Bone marrow (tissue), 2 donors: Measurements from ENCODE around the gene MAMSTR.
"Not testable (repeated sequence)": the region's sequence is repeated elsewhere in the genome, so short reads cannot be mapped to it uniquely, and the experiment has no call there.

Experiments used
- DNase-seq, 2 donors: peaks; one replicate each; lab custom pipeline; 2025; lab: John Stamatoyannopoulos, UW

The MAMSTR gene

GRCh38 chr19:48718711-48719231, 754 bp downstream of the MAMSTR start:
- no peak for DNase-seq

GRCh38 chr19:48718106-48718505, 1.4 kb downstream of the MAMSTR start:
- DNase-seq: not testable (repeated sequence)

- DNase-seq: no peak
Observed at GRCh38 chr19:48716562-48717291, 2.8 kb downstream of the MAMSTR start.

GRCh38 chr19:48715681-48716171, 3.8 kb downstream of the MAMSTR start:
- DNase-seq: no peak

GRCh38 chr19:48714759-48715675, 4.5 kb downstream of the MAMSTR start:
- DNase-seq: no peak

GRCh38 chr19:48713864-48714755, 5.4 kb downstream of the MAMSTR start:
- peak; percentile 83 to 100 for DNase-seq

- no peak for DNase-seq
Observed at GRCh38 chr19:48713041-48713863, 6.3 kb downstream of the MAMSTR start.

- no peak for DNase-seq
Observed at GRCh38 chr19:48711106-48711662, 8.3 kb downstream of the MAMSTR start.

- no peak for DNase-seq
Observed at GRCh38 chr19:48708471-48708870, 11.1 kb downstream of the MAMSTR start.

GRCh38 chr19:48705431-48705830, 14.1 kb downstream of the MAMSTR start:
- DNase-seq: no peak

- no peak for DNase-seq
Observed at GRCh38 chr19:48703316-48703715, 16.2 kb downstream of the MAMSTR start.

- no peak for DNase-seq
Observed at GRCh38 chr19:48702701-48703100, 16.8 kb downstream of the MAMSTR start.

GRCh38 chr19:48698046-48698445, 21.5 kb downstream of the MAMSTR start:
- no peak for DNase-seq

- no peak for DNase-seq
Observed at GRCh38 chr19:48696353-48697010, 23.0 kb downstream of the MAMSTR start.

GRCh38 chr19:48695743-48696352, 23.7 kb downstream of the MAMSTR start, which contains the start of gene FUT2:
Gene FUT2, plus strand, starts transcription at chr19:48695971. Its CDS starts 6,986 bp downstream, at chr19:48702957.
- no peak for DNase-seq

- not testable (repeated sequence) for DNase-seq
Observed at GRCh38 chr19:48693629-48694028, 25.9 kb downstream of the MAMSTR start.

- no peak for DNase-seq
Observed at GRCh38 chr19:48689449-48689848, 30.1 kb downstream of the MAMSTR start.

- no peak for DNase-seq
Observed at GRCh38 chr19:48687776-48688175, 31.7 kb downstream of the MAMSTR start.

- not testable (repeated sequence) for DNase-seq
Observed at GRCh38 chr19:48686637-48687036, 32.9 kb downstream of the MAMSTR start.
